Activated naive CD8-positive, alpha-beta T cell treated with anti-CD3 and anti-CD28 coated beads, Interleukin-2, amount 10 ng/mL, durations not matched to agents 7 days and 5 days (primary cell): ENCODE results near the gene NR6A1. TPM values are rescaled to one million over a fixed set of nuclear protein-coding genes. Genes with fewer than 3 reads are reported as not detected.

ENCODE experiments used
- ATAC-seq: fragments of 150-1000 bp; cut with Tn5 transposase; one replicate; pipeline ENCODE4 v1.10.0; 2021; ENCODE audit warnings: low read depth, moderate library complexity
- POLR2A ChIA-PET: fragments of 350-600 bp; sonication (Branson Sonifier 250); formaldehyde crosslinking; loops from one replicate; lab custom pipeline; 2021; ENCODE audit warnings: antibody characterized with exemption; lab: Charles Lee
- DNase-seq: peaks from one replicate; pipeline ENCODE4 v3.0.0; 2021
- H3K27ac Mint-ChIP-seq: one replicate; pipeline ENCODE4 v1.8.0; 2022; ENCODE audit warnings: mild to moderate bottlenecking, mixed read lengths
- H3K27me3 Mint-ChIP-seq: one replicate; pipeline ENCODE4 v1.8.0; 2022; ENCODE audit warnings: mild to moderate bottlenecking, moderate library complexity, mixed read lengths
- H3K36me3 Mint-ChIP-seq: one replicate; pipeline ENCODE4 v1.8.0; 2021; ENCODE audit warnings: mild to moderate bottlenecking, mixed read lengths
- H3K4me1 Mint-ChIP-seq: one replicate; pipeline ENCODE4 v1.8.0; 2021; ENCODE audit warnings: mixed read lengths
- H3K4me3 Mint-ChIP-seq: one replicate; pipeline ENCODE4 v1.8.0; 2022; ENCODE audit warnings: mild to moderate bottlenecking, moderate library complexity, mixed read lengths
- H3K9me3 Mint-ChIP-seq: one replicate; pipeline ENCODE4 v1.8.0; 2021; ENCODE audit warnings: mixed read lengths
- total RNA-seq, 2 experiments: library from RNA; stranded (reverse); gene quantifications; one replicate each; pipeline ENCODE4 v1.2.3, GENCODE V29; 2021

Gene NR6A1
- total RNA-seq, 2 experiments from 2014 or later = 0.06 to 0.11 TPM

DNA sequence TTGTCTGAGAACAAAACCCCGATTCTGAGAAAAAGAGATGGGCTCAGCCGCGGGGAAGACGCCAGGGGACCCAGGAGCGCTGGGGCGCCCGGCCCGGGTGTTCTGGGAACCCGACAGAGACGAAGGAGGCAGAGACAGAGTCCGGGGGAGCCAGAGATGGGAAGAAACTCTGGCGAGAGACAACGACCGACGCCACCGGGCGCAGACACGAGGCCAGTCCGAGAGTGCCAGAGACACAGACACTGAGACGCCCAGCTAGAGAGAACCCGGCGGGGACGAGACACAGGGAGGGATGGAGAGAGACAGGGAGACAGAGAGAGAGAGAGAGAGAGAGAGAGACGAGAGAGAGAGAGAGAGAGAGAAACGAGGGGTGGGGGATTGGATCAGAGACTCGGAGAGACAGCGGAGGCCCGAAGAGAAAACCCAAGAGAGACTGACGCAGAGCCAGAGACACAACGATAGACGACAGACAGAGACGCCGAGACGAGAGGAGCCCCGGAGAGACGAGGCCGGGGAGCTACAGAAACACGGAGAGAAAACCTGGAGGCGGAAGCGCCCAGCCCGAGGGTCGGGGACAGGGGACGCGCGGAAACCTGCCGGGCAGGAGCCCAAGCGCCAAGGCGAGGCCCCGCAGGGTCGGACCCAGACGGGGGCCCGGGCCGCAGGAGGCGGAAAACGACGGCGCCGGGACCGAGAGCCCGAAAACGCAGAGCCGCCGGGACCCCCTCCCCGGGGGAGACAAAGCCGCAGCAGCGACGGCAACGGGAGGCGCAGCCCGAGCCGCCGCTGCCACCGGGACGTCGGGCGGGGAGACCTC lies 267.2 kb downstream of the NR6A1 start:
- POLR2A ChIA-PET = no interaction called here
- Mint-ChIP-seq H3K9me3 (no peaks in the 10 kb centered on the region), H3K4me1 (peaks cover 10% of the 10 kb centered on the region), H3K27ac (peak overlapping the region; percentile 6), H3K27me3 (peaks cover 27% of the 10 kb centered on the region), H3K36me3 (no peaks in the 10 kb centered on the region), H3K4me3 (peak overlapping the region; percentile 80)
- ATAC-seq = no peak
- no peak for DNase-seq

DNA sequence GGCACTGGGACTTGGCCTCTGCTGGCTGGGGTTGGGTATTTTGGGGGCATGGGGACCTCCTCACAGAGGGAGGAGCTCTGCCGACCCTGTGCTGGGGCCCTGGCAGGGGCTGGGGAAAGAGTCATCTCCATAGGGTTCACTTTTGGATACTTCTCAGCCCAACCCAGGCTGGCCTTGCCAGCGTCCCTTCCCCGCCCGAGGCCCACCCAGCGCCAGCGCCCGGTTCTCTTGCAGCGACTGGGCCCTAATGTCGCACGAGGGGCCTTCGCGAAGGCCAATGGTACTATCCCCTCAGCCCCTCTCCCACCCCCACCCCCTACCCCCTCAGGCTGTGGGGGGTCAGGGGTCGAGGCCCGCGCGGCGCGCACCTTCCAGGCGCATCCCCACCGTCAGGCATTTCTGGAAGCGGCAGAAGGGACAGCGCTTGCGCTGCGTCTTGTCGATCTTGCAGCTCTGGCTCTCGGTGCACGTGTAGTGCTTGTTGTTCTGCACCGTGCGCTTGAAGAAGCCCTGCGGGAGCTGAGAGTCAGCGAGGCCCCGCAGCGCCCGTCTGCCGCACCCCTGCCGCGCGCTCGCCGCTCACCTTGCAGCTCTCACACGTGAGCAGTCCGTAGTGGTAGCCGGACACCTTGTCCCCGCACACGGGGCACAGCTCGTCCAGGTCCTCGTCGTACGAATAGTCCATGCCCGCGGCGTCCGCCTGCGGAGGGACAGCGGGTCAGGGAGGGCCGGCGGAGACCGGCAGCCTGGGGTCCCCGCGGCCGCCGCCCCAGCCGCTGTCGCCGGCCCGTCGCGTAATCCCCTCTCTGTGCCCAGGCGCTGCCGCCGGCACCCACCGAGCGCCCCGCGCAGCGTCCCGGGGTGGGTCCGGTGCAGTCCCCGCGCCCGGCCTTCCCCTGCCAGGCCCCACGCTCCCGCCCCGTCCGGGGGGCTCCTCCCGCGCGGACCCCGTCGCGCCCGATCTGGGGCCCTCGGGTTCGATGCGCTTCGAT lies 268.1 kb downstream of the NR6A1 start:
- Mint-ChIP-seq H3K36me3 (no peaks in the 10 kb centered on the region), H3K4me3 (no peak overlapping the region), H3K27ac (no peak overlapping the region), H3K4me1 (peaks cover 10% of the 10 kb centered on the region), H3K27me3 (peaks cover 27% of the 10 kb centered on the region), H3K9me3 (no peaks in the 10 kb centered on the region)
- ATAC-seq = no peak
- DNase-seq = no peak
- POLR2A ChIA-PET = no interaction called here

- no peak for DNase-seq
- no peaks in the 10 kb centered on the region for H3K36me3 Mint-ChIP-seq
- no peaks in the 10 kb centered on the region for H3K9me3 Mint-ChIP-seq
- POLR2A ChIA-PET = no interaction called here
- ATAC-seq = no peak
- peaks cover 27% of the 10 kb centered on the region for H3K27me3 Mint-ChIP-seq
- H3K27ac Mint-ChIP-seq = no peak overlapping the region
- H3K4me1 Mint-ChIP-seq = peaks cover 10% of the 10 kb centered on the region
- H3K4me3 Mint-ChIP-seq = no peak overlapping the region
Measured at GRCh38 chr9:124501771-124502320, 269.3 kb downstream of the NR6A1 start.

GRCh38 chr9:124500796-124501611 lies 270.1 kb downstream of the NR6A1 start:
- ATAC-seq = no peak
- Mint-ChIP-seq H3K4me3 (no peak overlapping the region), H3K9me3 (no peaks in the 10 kb centered on the region), H3K27ac (no peak overlapping the region), H3K4me1 (peaks cover 13% of the 10 kb centered on the region), H3K27me3 (peaks cover 25% of the 10 kb centered on the region), H3K36me3 (no peaks in the 10 kb centered on the region)
- POLR2A ChIA-PET = interaction anchor here (1.1 kb wide), 1 partner anchor 13 kb away, joined by 3 read pairs; no protein-coding TSS in a partner anchor
- no peak for DNase-seq

DNA sequence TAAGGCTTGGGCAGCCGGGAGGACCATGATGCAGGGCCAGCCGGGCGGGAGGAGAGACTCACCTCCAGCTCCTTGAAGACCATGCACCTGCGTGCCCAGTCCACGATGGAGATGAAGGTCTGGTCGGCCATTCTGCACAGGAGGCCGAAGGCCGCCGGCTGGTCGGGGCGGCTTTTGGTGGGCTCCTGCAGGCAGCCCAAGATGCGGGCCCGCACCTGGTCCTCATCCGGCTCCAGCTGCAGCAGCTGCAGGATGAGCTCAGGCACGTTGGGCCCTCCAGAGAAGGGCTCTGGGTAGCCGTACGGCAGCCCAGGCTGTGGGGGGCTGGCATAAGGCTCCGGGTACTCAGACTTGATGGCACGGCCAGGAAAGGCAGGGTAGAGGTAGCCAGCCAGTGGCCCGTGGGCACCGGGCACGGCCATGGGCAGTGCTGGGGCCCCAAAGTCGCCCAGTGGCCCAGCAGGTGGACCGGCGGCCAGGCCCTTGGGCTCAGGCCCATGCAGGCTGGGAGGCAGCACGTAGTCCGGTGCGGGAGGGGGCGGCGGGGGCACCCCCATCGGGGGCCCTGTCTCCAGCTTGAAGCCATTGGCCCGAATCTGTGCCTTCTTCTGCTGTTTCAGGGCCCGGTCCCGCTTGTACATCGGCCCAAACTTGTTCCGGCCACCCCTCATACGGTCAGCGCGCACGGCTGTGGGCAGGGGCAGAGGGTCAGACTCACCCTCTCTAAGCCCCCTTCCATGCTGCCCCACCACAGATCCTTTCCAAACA lies 270.9 kb downstream of the NR6A1 start:
- H3K27me3 Mint-ChIP-seq = peaks cover 20% of the 10 kb centered on the region
- H3K36me3 Mint-ChIP-seq = no peaks in the 10 kb centered on the region
- ATAC-seq = no peak
- H3K27ac Mint-ChIP-seq = no peak overlapping the region
- peaks cover 18% of the 10 kb centered on the region for H3K4me1 Mint-ChIP-seq
- DNase-seq = no peak
- H3K9me3 Mint-ChIP-seq = no peaks in the 10 kb centered on the region
- H3K4me3 Mint-ChIP-seq = no peak overlapping the region
- POLR2A ChIA-PET = interaction anchor here (1.1 kb wide), 1 partner anchor 13 kb away, joined by 3 read pairs; no protein-coding TSS in a partner anchor

DNA sequence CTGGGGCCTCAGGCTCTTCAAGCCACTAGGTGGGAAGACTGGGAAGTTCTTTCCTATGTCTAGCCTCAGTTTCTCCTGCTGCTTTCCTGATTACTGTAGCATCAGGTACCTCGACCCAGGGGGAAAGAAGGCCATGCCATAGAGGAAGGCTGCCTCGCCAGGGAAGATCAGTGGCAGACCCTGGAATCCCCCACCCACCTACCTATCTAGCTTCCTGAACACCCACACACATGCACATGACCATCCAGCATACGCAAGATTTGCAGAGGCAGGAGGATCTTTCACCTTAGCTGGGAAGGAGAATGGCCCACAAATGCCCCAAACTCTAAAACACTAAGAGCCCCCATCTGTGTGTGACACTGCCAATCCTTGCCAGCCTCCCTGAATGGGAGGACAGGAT lies 271.9 kb downstream of the NR6A1 start:
- no peaks in the 10 kb centered on the region for H3K36me3 Mint-ChIP-seq
- no peaks in the 10 kb centered on the region for H3K9me3 Mint-ChIP-seq
- H3K4me3 Mint-ChIP-seq = no peak overlapping the region
- no peak overlapping the region for H3K27ac Mint-ChIP-seq
- ATAC-seq (no peak), DNase-seq (no peak)
- POLR2A ChIA-PET = no interaction called here
- H3K27me3 Mint-ChIP-seq = peaks cover 17% of the 10 kb centered on the region
- peaks cover 18% of the 10 kb centered on the region for H3K4me1 Mint-ChIP-seq

GRCh38 chr9:124498499-124499146 lies 272.5 kb downstream of the NR6A1 start:
- Mint-ChIP-seq H3K27ac (no peak overlapping the region), H3K4me3 (no peak overlapping the region), H3K27me3 (peaks cover 12% of the 10 kb centered on the region), H3K36me3 (no peaks in the 10 kb centered on the region), H3K9me3 (no peaks in the 10 kb centered on the region), H3K4me1 (peaks cover 14% of the 10 kb centered on the region)
- no peak for DNase-seq
- POLR2A ChIA-PET = no interaction called here
- no peak for ATAC-seq

GRCh38 chr9:124498040-124498439 lies 273.1 kb downstream of the NR6A1 start:
- DNase-seq (no peak), ATAC-seq (no peak)
- H3K27ac Mint-ChIP-seq = peak overlapping the region; percentile 12
- no peaks in the 10 kb centered on the region for H3K9me3 Mint-ChIP-seq
- peaks cover 9% of the 10 kb centered on the region for H3K27me3 Mint-ChIP-seq
- H3K4me1 Mint-ChIP-seq = peaks cover 14% of the 10 kb centered on the region
- no peak overlapping the region for H3K4me3 Mint-ChIP-seq
- H3K36me3 Mint-ChIP-seq = no peaks in the 10 kb centered on the region
- POLR2A ChIA-PET = no interaction called here

DNA sequence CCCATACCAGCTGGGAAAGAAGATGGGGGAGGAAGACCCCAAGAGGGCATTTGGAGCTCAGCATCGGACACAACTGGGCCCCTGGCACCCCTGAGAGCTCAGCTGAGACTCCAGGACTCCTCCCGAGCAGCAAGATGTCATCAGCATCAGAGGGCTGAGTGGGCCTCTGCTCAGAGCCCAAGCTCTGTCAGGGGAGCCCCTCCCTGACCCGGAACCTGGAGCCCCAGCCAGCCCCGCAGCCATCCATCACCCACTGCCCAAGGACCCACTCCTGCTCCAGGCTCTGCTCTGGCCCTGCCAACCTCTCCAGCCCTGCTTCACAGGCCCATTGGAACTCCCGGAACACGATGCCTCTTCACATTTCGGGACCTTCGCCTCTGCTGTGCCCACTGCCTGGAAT lies 273.7 kb downstream of the NR6A1 start:
- POLR2A ChIA-PET = no interaction called here
- DNase-seq (no peak), ATAC-seq (no peak)
- Mint-ChIP-seq H3K9me3 (no peaks in the 10 kb centered on the region), H3K4me3 (no peak overlapping the region), H3K4me1 (peaks cover 14% of the 10 kb centered on the region), H3K36me3 (no peaks in the 10 kb centered on the region), H3K27me3 (peaks cover 7% of the 10 kb centered on the region), H3K27ac (no peak overlapping the region)

GRCh38 chr9:124496463-124496862 lies 274.6 kb downstream of the NR6A1 start:
- Mint-ChIP-seq H3K4me1 (peaks cover 14% of the 10 kb centered on the region), H3K9me3 (no peaks in the 10 kb centered on the region), H3K4me3 (peak overlapping the region; percentile 58), H3K27ac (peak overlapping the region; percentile 86), H3K36me3 (no peaks in the 10 kb centered on the region), H3K27me3 (no peaks in the 10 kb centered on the region)
- ATAC-seq (no peak), DNase-seq (no peak)
- POLR2A ChIA-PET = interaction anchor here (0.7 kb wide), 1 partner anchor 41 kb away, joined by 3 read pairs; no protein-coding TSS in a partner anchor

GRCh38 chr9:124496075-124496449 lies 275.0 kb downstream of the NR6A1 start:
- no peaks in the 10 kb centered on the region for H3K27me3 Mint-ChIP-seq
- H3K36me3 Mint-ChIP-seq = no peaks in the 10 kb centered on the region
- ATAC-seq (peak; percentile 57), DNase-seq (no peak)
- H3K4me3 Mint-ChIP-seq = peak overlapping the region; percentile 58
- peak overlapping the region; percentile 86 for H3K27ac Mint-ChIP-seq
- POLR2A ChIA-PET = interaction anchor here (0.7 kb wide), 1 partner anchor 41 kb away, joined by 3 read pairs; no protein-coding TSS in a partner anchor
- H3K4me1 Mint-ChIP-seq = peaks cover 14% of the 10 kb centered on the region
- H3K9me3 Mint-ChIP-seq = no peaks in the 10 kb centered on the region
